Femur (tissue), 1 donor: ENCODE data around the gene MTCL3.

Experiments used
- DNase-seq: peaks from one replicate; pipeline ENCODE4 v3.0.0-alpha.2; 2017

Gene MTCL3

GRCh38 chr6:127514773-127515227 is 4.3 kb downstream of the MTCL3 start:
- DNase-seq: peak; percentile 40

DNA sequence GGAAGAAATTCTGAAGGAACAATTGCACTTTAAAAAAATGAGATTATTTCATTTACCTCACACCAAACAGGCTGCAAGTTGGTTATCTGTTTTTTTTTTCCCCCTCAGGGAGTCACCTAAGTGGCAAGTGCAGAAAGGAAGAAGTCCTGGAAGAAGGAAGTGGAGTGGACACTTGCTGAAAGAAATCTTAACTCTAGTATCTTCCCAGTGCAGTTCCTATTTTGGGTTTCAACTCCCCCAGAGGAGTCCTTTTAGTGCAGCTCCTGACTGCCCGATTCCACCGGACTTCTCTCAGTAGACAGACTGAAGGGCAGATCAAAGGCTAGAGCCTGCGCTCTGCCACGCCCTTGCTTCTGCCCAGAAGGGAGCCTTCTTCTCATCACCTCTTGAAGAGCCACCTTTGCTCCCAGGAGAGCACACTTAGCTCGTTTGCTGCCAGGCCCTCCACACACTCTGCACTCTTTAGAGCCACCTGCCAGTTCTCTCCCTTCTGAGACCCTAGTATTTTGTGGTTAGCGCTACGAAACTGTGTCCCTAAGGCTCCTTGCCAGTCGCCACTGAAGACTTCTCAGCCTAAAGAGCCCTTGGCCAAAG is 4.9 kb downstream of the MTCL3 start:
- no peak for DNase-seq

DNA sequence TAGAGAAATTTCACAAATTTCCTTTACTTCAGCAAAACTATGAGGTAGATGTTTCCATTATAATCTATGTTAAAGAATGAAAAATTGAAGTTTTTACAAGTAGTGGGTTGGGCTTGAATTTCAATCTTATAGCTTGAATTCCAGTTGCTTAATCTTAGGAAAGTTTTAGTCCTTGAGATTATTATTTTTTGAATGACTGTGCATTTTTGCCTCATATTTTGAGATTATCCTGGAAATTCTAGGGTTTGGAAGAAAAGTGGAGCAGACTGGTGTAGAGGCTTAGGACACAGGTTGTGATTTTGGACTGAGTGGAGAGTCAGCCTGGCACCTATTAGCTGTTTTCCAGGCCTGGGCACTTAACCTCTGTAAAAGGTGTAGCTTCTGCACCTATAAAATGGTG is 5.7 kb downstream of the MTCL3 start:
- no peak for DNase-seq

GRCh38 chr6:127510876-127511275 is 8.3 kb downstream of the MTCL3 start:
- DNase-seq: no peak

- DNase-seq: no peak
These were observed 12.2 kb downstream of the MTCL3 start for GRCh38 chr6:127506894-127507293.

DNA sequence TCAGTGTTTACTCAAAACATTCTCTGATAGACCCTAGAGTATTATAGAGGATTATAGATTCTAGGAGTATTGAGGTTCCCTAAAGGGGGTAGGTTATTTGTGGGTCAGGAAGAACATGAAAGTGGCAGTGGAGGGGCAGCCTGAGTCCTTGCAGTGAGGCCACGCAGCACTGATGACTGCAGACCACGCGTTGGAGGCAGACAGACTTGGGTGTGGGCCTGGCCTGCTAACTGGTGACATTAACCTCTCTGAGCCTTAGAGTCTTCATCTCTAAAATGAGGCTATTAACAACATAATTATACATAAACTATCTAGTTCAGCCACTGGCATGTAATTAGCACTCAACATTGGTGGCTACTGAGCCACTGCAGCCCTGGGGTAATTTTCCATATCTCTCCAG is 16.1 kb downstream of the MTCL3 start:
- DNase-seq: no peak

- DNase-seq: no peak
These were observed 21.7 kb downstream of the MTCL3 start for GRCh38 chr6:127497410-127497809.

- DNase-seq: no peak
These were observed 22.7 kb downstream of the MTCL3 start for GRCh38 chr6:127496471-127496870.

DNA sequence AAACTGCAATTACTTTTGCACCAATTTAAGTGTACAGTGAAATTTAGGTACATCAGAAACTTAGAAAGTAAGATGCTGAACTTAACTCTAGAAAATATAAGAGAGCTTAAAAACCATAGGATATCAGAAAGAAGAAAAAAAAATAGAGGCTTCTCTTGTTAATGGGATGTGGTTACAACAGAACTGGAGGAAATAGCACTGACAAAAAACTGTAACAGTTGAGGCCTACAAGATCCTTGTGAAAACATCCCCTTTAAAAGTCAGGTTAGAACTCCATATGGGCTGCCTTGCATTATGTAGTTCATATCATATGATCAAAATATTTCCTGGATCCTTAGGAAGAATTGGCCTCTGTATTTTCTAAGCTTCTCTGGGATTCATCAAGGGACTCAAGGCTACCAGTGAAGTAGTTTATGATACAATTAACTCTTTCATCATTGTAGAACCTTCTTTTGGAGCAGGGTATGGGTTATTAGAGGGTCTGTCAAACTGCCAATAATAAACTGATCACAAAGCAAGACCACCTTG is 24.8 kb downstream of the MTCL3 start:
- no peak for DNase-seq

- DNase-seq: no peak
These were observed 29.9 kb downstream of the MTCL3 start for GRCh38 chr6:127489248-127489647.

- DNase-seq: no peak
These were observed 32.2 kb downstream of the MTCL3 start for GRCh38 chr6:127486934-127487333.

DNA sequence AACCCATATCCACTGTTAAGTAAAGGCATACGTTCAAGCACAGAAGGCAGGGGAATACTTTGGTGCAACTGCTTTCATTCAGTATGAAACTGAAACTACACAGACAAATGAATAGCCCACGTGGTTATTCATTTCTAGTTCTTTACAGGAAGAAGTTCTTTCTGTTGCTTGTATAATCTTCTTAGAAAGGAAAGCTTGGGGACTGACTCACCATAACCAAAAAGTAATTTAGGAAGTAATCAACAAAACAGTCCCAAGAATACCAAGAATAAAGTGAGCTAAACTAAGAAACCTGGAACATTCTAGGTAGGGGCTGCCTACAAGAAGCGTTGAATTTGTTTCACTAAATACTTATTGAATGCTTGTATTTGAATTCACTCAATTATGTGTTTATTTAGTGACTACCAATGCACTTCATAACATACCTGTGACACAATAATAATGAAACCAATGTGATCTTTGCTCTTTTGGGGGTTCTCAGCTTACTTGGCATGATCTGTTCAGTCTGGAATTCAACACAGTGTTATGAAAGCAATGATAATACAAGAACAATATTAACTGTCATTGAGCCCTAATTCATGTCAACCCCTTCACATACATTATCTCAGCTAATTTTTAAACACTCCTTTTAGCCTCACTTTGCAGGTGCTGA is 34.8 kb downstream of the MTCL3 start:
- no peak for DNase-seq

GRCh38 chr6:127483399-127484055 is 35.6 kb downstream of the MTCL3 start:
- DNase-seq: no peak

- DNase-seq: no peak
These were observed 36.8 kb downstream of the MTCL3 start for GRCh38 chr6:127482325-127482724.

DNA sequence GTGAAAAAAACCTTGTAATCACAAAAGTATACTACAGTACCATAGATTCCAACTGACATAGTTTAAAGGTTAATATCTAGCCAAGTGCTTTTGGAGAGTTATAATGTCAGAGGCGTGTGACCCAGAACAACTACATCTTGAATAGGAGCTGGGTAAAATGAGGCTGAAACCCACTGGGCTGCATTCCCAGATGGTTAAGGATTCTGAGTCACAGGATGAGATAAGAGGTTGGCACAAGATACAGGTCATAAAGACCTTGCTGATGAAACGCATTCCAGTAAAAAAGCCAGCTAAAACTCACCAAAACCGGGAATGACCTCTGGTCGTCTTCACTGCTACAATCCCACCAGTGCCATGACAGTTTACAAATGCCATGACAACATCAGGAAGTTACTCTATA is 37.5 kb downstream of the MTCL3 start:
- DNase-seq: no peak

GRCh38 chr6:127481111-127481510 is 38.0 kb downstream of the MTCL3 start:
- no peak for DNase-seq

- no peak for DNase-seq
These were observed 41.5 kb downstream of the MTCL3 start for GRCh38 chr6:127477658-127478057.

- DNase-seq: no peak
These were observed 43.3 kb downstream of the MTCL3 start for GRCh38 chr6:127475823-127476176.

- DNase-seq: no peak
These were observed 43.9 kb downstream of the MTCL3 start for GRCh38 chr6:127475135-127475822.

DNA sequence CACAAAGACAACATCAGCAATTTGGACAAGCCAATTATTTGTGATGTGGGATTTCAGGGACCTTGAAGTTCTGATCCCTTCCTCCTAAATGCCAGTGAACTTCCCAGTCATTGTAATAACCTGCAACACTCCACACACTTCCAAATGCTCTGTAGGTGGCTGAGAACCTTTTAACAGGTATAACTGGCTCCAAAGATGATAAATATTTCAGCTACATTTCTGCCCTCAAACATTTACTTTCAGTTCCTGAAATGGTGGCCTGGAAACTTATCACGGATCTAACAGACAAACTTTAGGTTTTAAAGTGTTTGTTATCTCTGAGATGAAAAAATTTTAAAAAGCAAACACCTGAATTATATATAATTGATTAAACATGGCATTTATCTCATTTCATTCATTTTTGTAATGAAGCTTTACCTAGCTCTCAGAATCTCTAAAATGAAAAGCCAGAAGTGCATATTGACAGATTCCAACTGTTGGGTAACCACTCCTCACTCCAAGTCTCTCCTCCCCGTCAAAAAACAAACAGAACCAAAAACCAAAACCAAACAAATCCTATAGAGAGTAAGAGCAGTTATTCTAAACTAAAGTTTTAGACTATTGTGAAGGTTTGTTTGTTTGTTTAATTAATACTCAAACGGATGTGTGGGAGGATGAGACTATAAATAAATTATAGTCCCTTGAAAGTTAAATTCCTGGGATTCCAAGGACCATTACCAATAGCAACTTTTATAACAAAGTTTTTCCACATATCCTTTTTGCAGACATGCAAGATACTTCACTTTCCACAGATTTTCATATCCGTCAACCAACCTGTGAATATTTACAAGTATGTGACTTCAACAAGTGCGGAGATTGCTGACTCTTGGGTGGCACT is 47.5 kb downstream of the MTCL3 start:
- no peak for DNase-seq

- DNase-seq: no peak
These were observed 50.2 kb downstream of the MTCL3 start for GRCh38 chr6:127468936-127469335.

- DNase-seq: no peak
These were observed 52.7 kb downstream of the MTCL3 start for GRCh38 chr6:127466416-127466815.
